GM19043 (cell line): ENCODE results near the gene ZNF350.
"Not testable (repeated sequence)": the region's sequence is repeated elsewhere in the genome, so short reads cannot be mapped to it uniquely, and the experiment has no call there.

Experiments
- ATAC-seq: cut with Tn5 transposase; IDR thresholded peaks from one replicate; pipeline ENCODE4 v1.9.1; 2021; ENCODE audit warnings: low read depth; ENCODE audit not compliant: unreplicated experiment

Gene ZNF350

GRCh38 chr19:51975787-51976186, 10.9 kb downstream of the ZNF350 start:
- not testable (repeated sequence) for ATAC-seq

GRCh38 chr19:51971624-51972023, 15.0 kb downstream of the ZNF350 start:
- ATAC-seq, result no peak

- ATAC-seq, result no peak
Measured at GRCh38 chr19:51970718-51971117, 15.9 kb downstream of the ZNF350 start.

GRCh38 chr19:51965583-51965982, 21.1 kb downstream of the ZNF350 start:
- no peak for ATAC-seq

GRCh38 chr19:51960621-51961233, 25.9 kb downstream of the ZNF350 start:
- ATAC-seq, result not testable (repeated sequence)

GRCh38 chr19:51959791-51960190, 26.8 kb downstream of the ZNF350 start:
- ATAC-seq, result no peak

- not testable (repeated sequence) for ATAC-seq
Measured at GRCh38 chr19:51957846-51958245, 28.8 kb downstream of the ZNF350 start.

GRCh38 chr19:51948975-51949374, 37.7 kb downstream of the ZNF350 start:
- no peak for ATAC-seq

- no peak for ATAC-seq
Measured at GRCh38 chr19:51946602-51947001, 40.0 kb downstream of the ZNF350 start.

- ATAC-seq, result no peak
Measured at GRCh38 chr19:51944798-51945552, 41.7 kb downstream of the ZNF350 start.

- ATAC-seq, result no peak
Measured at GRCh38 chr19:51938936-51939335, 47.7 kb downstream of the ZNF350 start.

- ATAC-seq, result no peak
Measured at GRCh38 chr19:51931921-51932320, 54.7 kb downstream of the ZNF350 start.

GRCh38 chr19:51927859-51928258, 58.8 kb downstream of the ZNF350 start:
- no peak for ATAC-seq

- ATAC-seq, result no peak
Measured at GRCh38 chr19:51926784-51927741, 59.6 kb downstream of the ZNF350 start, which contains the start of gene ZNF613. Gene ZNF613, plus strand, starts transcription at chr19:51927472. Its CDS starts 8,749 bp downstream, at chr19:51936221.

GRCh38 chr19:51926426-51926783, 60.2 kb downstream of the ZNF350 start:
- no peak for ATAC-seq

- no peak for ATAC-seq
Measured at GRCh38 chr19:51921949-51922348, 64.7 kb downstream of the ZNF350 start.

- no peak for ATAC-seq
Measured at GRCh38 chr19:51919606-51920005, 67.0 kb downstream of the ZNF350 start.

- ATAC-seq, result no peak
Measured at GRCh38 chr19:51916167-51916566, 70.5 kb downstream of the ZNF350 start.

- ATAC-seq, result no peak
Measured at GRCh38 chr19:51915324-51915867, 71.2 kb downstream of the ZNF350 start.
